Colonic mucosa (tissue), 4 donors: ENCODE measurements around the gene IQGAP2. TPM values are rescaled to one million over a fixed set of nuclear protein-coding genes. Genes with fewer than 3 reads are reported as not detected.

Source experiments
- DNase-seq: peaks from one replicate; pipeline ENCODE4 v3.0.0-alpha.2; 2020
- H3K27ac ChIP-seq: fragments of 200-600 bp; one replicate; pipeline ENCODE4 v1.8.0; 2021
- H3K27me3 ChIP-seq: fragments of 200-600 bp; one replicate; pipeline ENCODE4 v1.8.0; 2021
- H3K36me3 ChIP-seq: fragments of 200-600 bp; one replicate; pipeline ENCODE4 v1.8.0; 2021
- H3K4me1 ChIP-seq: fragments of 200-600 bp; one replicate; pipeline ENCODE4 v1.8.0; 2021; ENCODE audit warnings: mild to moderate bottlenecking
- H3K4me3 ChIP-seq: fragments of 200-600 bp; one replicate; pipeline ENCODE4 v1.8.0; 2021
- H3K9ac ChIP-seq, 2 donors: one replicate each; pipeline ENCODE4 v1.7.0; 2013; ENCODE audit warnings: control low read depth in 2 of 2, low read depth in 2 of 2, low read length in 2 of 2
- H3K9me3 ChIP-seq: fragments of 200-600 bp; one replicate; pipeline ENCODE4 v1.8.0; 2021
- intact Hi-C: fragments of 100-400 bp; cut with DNase I; formaldehyde crosslinking; loops from one replicate; pipeline ENCODE4 v1.14.1; 2022
- total RNA-seq, 2 donors: library from RNA; stranded (reverse); fragmentation: NEBNext Ultra II Directional in 1 of 2; extraction: Animal tissue kit (Norgen Biotek cat#: 25700) in 1 of 2; gene quantifications; one replicate each; pipeline ENCODE4 v1.2.1, GENCODE V29; 2021
- TF ChIP-seq, protein P1 (sequence below): fragments of 200-600 bp; IDR thresholded peaks from one replicate; pipeline ENCODE4 v1.8.0; 2022; ENCODE audit warnings: antibody characterized with exemption, mild to moderate bottlenecking
- donor health status: healthy.
- donor health status: DM: no; HTN: no; CAD: no.
- donor health status: DM: no; HTN: no; CAD: no.

IQGAP2 gene
- total RNA-seq, 2 donors from 2014 or later, result 62.2 to 75.6 TPM

DNA sequence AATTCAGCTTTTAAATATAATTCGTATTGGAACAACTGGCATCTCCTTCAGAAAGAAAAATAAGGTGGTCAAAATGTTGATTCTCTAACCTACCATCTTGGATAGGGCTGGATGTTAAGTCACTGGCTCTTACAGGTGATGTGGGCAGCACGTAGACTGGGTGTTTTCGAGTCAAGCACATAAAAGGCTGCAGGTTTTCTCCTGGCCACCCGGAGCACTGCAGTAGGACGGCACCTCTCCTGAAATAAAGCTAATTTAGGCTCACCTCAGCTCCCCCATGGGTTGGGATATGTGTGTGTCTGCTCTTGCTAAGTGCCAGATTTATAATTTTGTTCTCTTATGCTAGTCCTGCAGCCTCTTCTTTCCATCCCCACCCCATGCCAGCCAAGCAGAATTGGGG lies 80.3 kb downstream of the IQGAP2 start:
- Histone ChIP-seq H3K4me3 (no peak overlapping the region), H3K27ac (peak overlapping the region; percentile 7)
- intact Hi-C loops, result no loop called here

GRCh38 chr5:76483881-76484280 lies 80.8 kb downstream of the IQGAP2 start:
- Histone ChIP-seq H3K9ac (peak overlapping the region in 1 of 2 donors; percentile 2), H3K36me3 (no peaks in the 10 kb centered on the region), H3K9me3 (no peaks in the 10 kb centered on the region), H3K4me1 (peaks cover 13% of the 10 kb centered on the region), H3K27ac (peak overlapping the region; percentile 7), H3K27me3 (no peaks in the 10 kb centered on the region), H3K4me3 (no peak overlapping the region)
- TF ChIP-seq, protein P1, sequence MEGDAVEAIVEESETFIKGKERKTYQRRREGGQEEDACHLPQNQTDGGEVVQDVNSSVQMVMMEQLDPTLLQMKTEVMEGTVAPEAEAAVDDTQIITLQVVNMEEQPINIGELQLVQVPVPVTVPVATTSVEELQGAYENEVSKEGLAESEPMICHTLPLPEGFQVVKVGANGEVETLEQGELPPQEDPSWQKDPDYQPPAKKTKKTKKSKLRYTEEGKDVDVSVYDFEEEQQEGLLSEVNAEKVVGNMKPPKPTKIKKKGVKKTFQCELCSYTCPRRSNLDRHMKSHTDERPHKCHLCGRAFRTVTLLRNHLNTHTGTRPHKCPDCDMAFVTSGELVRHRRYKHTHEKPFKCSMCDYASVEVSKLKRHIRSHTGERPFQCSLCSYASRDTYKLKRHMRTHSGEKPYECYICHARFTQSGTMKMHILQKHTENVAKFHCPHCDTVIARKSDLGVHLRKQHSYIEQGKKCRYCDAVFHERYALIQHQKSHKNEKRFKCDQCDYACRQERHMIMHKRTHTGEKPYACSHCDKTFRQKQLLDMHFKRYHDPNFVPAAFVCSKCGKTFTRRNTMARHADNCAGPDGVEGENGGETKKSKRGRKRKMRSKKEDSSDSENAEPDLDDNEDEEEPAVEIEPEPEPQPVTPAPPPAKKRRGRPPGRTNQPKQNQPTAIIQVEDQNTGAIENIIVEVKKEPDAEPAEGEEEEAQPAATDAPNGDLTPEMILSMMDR, result no peak
- DNase-seq, result no peak
- intact Hi-C loops, result no loop called here

More for the DNA sequence above, 80.3 kb downstream of the IQGAP2 start:
- H3K4me1 ChIP-seq, result peaks cover 15% of the 10 kb centered on the region
- H3K9ac ChIP-seq, result peak overlapping the region in 1 of 2 donors; percentile 37
- no peaks in the 10 kb centered on the region for H3K27me3 ChIP-seq
- no peaks in the 10 kb centered on the region for H3K9me3 ChIP-seq
- DNase-seq, result no peak
- no peaks in the 10 kb centered on the region for H3K36me3 ChIP-seq
- TF ChIP-seq, protein P1, result no peak

- no peak overlapping the region for H3K9ac ChIP-seq
- H3K36me3 ChIP-seq, result no peaks in the 10 kb centered on the region
- no peak overlapping the region for H3K4me3 ChIP-seq
- H3K4me1 ChIP-seq, result peaks cover 6% of the 10 kb centered on the region
- DNase-seq, result no peak
- H3K9me3 ChIP-seq, result no peaks in the 10 kb centered on the region
- H3K27ac ChIP-seq, result no peak overlapping the region
- TF ChIP-seq, protein P1, result no peak
- intact Hi-C loops, result no loop called here
- H3K27me3 ChIP-seq, result no peaks in the 10 kb centered on the region
Observed at GRCh38 chr5:76485511-76485910, 82.4 kb downstream of the IQGAP2 start.

- Histone ChIP-seq H3K27ac (no peak overlapping the region), H3K27me3 (no peaks in the 10 kb centered on the region), H3K4me1 (peaks cover 10% of the 10 kb centered on the region), H3K9ac (no peak overlapping the region), H3K4me3 (no peak overlapping the region), H3K9me3 (no peaks in the 10 kb centered on the region), H3K36me3 (no peaks in the 10 kb centered on the region)
- intact Hi-C loops, result no loop called here
- TF ChIP-seq, protein P1, result no peak
- no peak for DNase-seq
Observed at GRCh38 chr5:76487386-76487785, 84.3 kb downstream of the IQGAP2 start.

DNA sequence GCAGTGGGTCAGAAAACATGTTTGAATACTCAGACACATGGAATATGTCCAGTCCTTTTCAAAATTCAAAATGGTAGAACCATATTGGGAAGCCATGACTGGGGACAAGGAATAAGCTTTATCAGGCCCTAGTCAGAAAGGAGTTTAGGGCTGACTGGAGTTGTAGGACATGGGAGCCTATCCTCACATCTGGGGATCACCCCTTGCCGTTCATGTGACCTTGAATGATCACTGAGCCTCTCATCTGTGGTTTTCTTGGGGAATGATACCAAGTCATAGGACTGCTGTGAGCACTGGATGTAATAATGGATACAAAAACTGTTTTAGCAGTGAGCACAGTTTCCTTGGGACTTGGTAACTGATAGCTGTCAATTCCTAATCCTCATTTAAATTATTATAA lies 84.7 kb downstream of the IQGAP2 start:
- no peak overlapping the region for H3K4me3 ChIP-seq
- no peak overlapping the region for H3K27ac ChIP-seq
- DNase-seq, result no peak
- intact Hi-C loops, result no loop called here
- TF ChIP-seq, protein P1, result no peak
- H3K9me3 ChIP-seq, result no peaks in the 10 kb centered on the region
- H3K36me3 ChIP-seq, result no peaks in the 10 kb centered on the region
- H3K27me3 ChIP-seq, result no peaks in the 10 kb centered on the region
- no peak overlapping the region for H3K9ac ChIP-seq
- peaks cover 6% of the 10 kb centered on the region for H3K4me1 ChIP-seq
